Measurements from ENCODE around the gene BCAM. TPM values are rescaled to one million over a fixed set of nuclear protein-coding genes. Genes with fewer than 3 reads are reported as not detected.
A peak's percentile ranks its signal among the peaks of the same experiment; 100 is the strongest.
"Not testable (repeated sequence)": the region's sequence is repeated elsewhere in the genome, so short reads cannot be mapped to it uniquely, and the experiment has no call there.

The BCAM gene
- 0.13 TPM in 1 of 2 replicates, not detected in the other for polyA plus RNA-seq (2014; cell fraction: cytosol; rRNA removed)
- polyA plus RNA-seq (2014; cell fraction: nucleus; rRNA removed) = 0.22 TPM in 1 of 2 replicates, not detected in the other

DNA sequence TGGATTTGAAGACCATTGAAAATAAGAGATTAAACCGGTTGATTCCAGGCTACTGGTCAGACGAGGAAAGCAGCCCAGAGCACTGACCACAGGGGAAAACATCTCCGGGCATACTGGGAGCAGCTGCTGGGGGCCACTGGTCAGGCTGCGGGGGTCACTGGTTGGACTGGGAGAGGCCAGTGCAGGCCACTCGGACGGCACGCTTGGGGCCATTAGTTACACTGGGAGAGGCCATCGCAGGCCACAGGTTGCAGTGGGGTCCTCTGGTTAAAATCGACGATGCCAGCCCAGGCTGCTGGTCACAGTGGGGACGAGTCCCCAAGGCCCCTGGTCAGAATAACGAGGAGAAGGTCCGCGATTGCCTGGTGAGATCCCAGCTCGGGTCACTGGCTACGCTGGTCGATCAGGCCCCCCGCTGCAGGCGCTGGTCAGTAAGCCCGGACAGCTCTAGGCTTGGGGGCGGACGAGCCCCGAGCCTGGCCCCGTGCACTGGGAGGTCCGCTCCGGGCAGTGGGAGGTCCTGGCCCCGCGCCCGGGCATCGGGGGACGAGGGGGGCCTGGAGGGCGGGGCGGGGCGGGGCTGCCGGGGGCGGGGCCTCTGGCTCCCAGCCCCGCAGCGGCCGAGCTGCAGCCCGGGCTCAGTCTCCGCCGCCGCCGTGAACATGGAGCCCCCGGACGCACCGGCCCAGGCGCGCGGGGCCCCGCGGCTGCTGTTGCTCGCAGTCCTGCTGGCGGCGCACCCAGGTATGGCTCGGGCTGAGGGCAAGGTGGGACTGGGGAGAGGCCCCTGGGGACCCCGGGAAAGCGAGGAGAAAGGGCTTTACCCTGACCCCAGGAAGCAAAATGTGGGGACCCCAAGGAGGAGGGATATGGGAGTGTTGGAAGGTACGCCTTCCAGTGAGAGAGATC, at the start of gene BCAM:
Gene BCAM, plus strand, starts transcription at position 641 of the 909 bp plus-strand sequence. Its CDS starts 22 bp downstream, at position 663.
- DNase-seq (ENCODE audit: low spot score) = no peak

DNA sequence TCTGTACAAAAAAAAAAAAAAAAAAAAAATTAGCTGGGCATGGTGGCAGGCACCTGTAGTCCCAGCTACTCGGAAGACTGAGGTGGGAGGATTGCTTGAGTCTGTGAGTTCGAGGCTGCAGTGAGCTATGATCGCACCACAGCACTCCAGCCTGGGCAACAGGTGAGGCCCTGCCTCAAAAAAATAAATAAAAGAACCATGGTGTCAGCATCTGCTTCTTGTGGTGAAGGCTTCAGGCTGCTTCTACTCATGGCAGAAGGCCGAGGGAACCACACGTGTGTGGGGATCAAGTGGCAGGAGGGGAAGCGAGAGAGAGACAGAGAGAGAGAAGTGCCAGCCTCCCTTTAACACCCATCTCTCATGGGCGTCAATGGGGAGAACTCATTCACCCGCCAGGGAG, 46.9 kb upstream of the BCAM start:
- DNase-seq (ENCODE audit: low spot score) = no peak

GRCh38 chr19:44765033-44765948, 43.6 kb upstream of the BCAM start:
- no peak for DNase-seq (ENCODE audit: low spot score)

DNA sequence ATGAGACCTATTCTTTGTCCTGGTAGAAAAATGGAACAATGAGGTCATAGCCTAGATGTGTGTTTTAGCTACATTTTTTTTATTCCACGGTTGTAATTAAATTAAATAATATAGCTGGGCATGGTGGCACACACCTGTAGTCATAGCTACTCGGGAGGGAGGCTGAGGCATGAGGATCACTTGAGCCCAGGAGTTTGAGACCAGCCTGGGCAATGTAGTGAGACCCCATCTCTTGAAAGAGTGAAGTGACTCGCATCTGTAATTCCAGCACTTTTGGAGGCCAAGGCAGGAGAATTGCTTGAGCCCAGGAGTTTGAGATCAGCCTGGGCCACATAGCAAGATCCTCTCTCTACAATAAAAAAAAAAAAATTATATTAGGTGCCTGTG, 43.0 kb upstream of the BCAM start:
- no peak for DNase-seq (ENCODE audit: low spot score)

GRCh38 chr19:44767295-44768180, 41.4 kb upstream of the BCAM start:
- no peak for DNase-seq (ENCODE audit: low spot score)

- DNase-seq (ENCODE audit: low spot score) = peak; percentile 57
Observed at GRCh38 chr19:44770550-44771257, 38.2 kb upstream of the BCAM start.

DNA sequence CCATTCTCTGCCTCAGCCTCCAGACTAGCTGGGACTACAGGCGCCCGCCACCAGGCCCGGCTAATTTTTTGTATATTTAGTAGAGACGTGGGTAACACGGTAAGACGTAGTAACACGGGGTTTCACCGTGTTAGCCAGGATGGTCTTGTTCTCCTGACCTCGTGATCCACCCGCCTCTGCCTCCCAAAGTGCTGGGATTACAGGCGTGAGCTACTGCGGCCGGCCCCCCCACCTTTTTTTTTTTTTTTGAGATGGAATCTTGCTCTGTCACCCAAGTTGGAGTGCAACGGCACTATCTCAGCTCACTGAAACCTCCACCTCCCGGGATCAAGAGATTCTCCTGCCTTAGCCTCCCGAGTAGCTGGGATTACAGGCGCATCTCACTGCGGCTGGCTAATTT, 36.8 kb upstream of the BCAM start:
- DNase-seq (ENCODE audit: low spot score) = not testable (repeated sequence)

DNA sequence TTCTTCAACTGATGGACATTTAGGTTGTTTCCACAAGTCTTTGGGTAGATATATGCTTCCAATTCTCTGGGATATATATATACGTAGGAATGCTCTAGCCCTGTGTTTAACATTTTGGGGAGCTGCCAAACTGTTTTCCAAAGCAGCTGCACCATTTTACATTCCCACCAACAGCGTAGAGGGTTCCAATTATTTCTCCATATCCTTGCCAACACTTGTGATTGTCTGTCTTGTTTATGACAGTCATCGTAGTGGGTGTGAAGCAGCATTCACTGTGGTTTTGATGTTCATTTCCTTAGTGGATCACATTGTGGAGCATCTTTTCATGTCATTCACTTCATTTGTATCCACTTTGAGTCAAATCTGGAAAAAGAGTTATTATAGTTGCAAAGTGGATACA, 35.9 kb upstream of the BCAM start:
- no peak for DNase-seq (ENCODE audit: low spot score)

DNA sequence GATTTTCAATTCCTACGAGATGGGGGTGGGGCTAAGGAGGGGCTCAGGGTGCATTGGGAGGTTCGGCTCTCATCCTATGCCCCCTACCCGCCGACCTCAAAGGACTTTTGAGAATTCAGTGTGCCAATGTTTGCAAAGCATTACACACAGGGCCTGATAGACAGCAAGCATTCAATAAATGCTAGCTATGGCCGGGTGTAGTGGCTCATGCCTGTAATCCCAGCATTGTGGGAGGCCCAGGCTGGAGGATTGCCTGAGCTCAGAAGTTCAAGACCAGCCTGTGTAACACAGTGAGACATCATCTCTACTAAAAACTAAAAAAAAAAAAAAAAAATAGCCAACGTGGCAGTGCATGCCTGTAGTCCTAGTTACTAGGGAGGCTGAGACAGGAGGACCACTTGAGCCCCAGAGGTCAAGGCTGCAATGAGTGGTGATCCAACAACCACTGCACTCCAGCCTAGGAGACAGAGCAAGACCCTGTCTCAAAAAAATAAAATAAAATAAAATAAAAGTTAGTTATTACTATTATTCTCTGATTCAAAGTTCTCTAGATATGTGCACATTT, 33.1 kb upstream of the BCAM start:
- no peak for DNase-seq (ENCODE audit: low spot score)

- no peak for DNase-seq (ENCODE audit: low spot score)
Observed at GRCh38 chr19:44776402-44777096, 32.4 kb upstream of the BCAM start.

DNA sequence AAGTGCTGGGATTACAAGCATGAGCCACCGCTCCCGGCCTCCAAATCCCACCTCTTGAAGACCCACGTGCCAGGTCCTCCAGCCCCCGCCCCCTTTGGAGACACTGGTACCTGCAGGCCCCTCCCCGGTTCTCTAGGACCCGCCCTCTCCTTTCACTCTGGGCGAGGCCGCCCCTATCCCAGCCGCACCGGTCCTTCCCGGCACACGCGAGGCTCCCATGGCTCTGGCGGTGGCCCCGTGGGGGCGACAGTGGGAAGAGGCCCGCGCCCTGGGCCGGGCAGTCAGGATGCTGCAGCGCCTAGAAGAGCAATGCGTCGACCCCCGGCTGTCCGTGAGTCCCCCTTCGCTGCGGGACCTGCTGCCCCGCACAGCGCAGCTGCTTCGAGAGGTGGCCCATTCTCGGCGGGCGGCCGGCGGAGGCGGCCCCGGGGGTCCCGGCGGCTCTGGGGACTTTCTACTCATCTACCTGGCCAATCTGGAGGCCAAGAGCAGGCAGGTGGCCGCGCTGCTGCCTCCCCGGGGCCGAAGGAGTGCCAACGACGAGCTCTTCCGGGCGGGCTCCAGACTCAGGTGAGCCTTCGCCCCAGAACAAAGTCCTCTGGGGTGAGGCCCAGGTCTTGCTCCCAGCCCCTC, 31.1 kb upstream of the BCAM start, which contains the start of gene CBLC:
Gene CBLC, plus strand, starts transcription at position 176 of the 633 bp plus-strand sequence. Its CDS starts 42 bp downstream, at position 218.
- DNase-seq (ENCODE audit: low spot score) = no peak

- no peak for DNase-seq (ENCODE audit: low spot score)
Observed at GRCh38 chr19:44779150-44779549, 29.8 kb upstream of the BCAM start.

DNA sequence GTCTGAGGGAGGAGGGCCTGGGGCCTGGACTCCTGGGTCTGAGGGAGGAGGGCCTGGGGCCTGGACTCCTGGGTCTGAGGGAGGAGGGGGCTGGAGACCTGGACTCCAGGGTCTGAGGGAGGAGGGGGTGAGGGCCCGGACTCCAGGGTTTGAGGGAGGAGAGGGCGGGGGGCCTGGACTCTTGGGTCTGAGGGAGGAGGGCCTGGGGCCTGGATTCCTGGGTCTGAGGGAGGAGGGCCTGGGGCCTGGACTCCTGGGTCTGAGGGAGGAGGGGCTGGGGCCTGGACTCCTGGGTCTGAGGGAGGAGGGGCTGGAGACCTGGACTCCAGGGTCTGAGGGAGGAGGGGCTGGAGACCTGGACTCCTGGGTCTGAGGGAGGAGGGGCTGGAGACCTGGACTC, 27.2 kb upstream of the BCAM start:
- not testable (repeated sequence) for DNase-seq (ENCODE audit: low spot score)

- no peak for DNase-seq (ENCODE audit: low spot score)
Observed at GRCh38 chr19:44782729-44783128, 26.2 kb upstream of the BCAM start.

GRCh38 chr19:44783545-44783944, 25.4 kb upstream of the BCAM start:
- no peak for DNase-seq (ENCODE audit: low spot score)

DNA sequence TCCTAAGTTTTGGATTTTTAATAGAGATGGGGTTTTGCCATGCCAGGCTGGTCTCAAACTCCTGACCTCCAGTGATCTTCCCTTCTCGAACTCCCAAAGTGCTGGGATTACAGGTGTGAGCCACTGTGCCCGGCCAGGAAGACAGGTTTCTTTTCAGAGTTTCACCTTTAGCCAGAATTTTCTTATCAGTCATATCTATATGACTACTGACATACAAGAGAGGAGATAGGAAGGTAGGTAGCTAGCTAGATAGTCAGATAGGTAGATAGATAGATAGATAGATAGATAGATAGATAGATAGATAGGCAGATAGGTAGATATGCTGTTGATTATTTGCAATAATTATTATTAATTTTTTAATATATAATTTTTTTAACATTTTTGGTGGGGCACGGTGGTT, 23.6 kb upstream of the BCAM start:
- DNase-seq (ENCODE audit: low spot score) = no peak

DNA sequence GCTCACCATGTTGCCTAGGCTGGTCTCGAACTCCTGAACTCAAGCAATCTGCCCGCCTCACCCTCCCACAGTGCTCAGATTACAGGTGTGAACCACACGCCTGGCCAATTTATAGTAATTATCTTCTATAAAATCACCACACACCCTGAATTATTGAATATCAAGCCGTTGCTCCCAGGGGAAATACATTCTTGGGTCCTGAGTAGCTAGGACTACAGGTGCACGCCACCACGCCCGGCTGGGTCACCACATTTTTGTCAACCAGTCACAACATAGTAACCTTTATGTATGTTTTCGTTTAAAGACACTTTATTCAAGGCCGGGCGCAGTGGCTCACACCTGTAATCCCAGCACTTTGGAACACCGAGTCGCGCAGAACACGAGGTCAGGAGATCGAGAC, 22.9 kb upstream of the BCAM start:
- no peak for DNase-seq (ENCODE audit: low spot score)

- no peak for DNase-seq (ENCODE audit: low spot score)
Observed at GRCh38 chr19:44788971-44789370, 19.9 kb upstream of the BCAM start.

GRCh38 chr19:44789943-44790483, 18.9 kb upstream of the BCAM start:
- no peak for DNase-seq (ENCODE audit: low spot score)

Data from SK-N-DZ (cell line).